ENCODE results near the gene MLLT10.

The MLLT10 gene

GRCh38 chr10:21721000-21721665, 187.1 kb downstream of the MLLT10 start:
- no peak for TF ChIP-seq CTCF (IDR thresholded peaks at IDR 0.05; ENCODE audit: control insufficient read depth, extremely low read depth, insufficient read depth)
- H3K4me3 ChIP-seq (ENCODE audit: low read depth, low read length), result no peak overlapping the region
- DNase-seq (ENCODE audit: low read depth), result no peak

- DNase-seq (ENCODE audit: low read depth), result no peak
- H3K4me3 ChIP-seq (ENCODE audit: low read depth, low read length), result no peak overlapping the region
- TF ChIP-seq CTCF (IDR thresholded peaks at IDR 0.05; ENCODE audit: control insufficient read depth, extremely low read depth, insufficient read depth), result no peak
Observed at GRCh38 chr10:21722209-21722608, 188.2 kb downstream of the MLLT10 start.

GRCh38 chr10:21724020-21724589, 190.1 kb downstream of the MLLT10 start:
- no peak for TF ChIP-seq CTCF (IDR thresholded peaks at IDR 0.05; ENCODE audit: control insufficient read depth, extremely low read depth, insufficient read depth)
- no peak for DNase-seq (ENCODE audit: low read depth)
- no peak overlapping the region for H3K4me3 ChIP-seq (ENCODE audit: low read depth, low read length)

DNA sequence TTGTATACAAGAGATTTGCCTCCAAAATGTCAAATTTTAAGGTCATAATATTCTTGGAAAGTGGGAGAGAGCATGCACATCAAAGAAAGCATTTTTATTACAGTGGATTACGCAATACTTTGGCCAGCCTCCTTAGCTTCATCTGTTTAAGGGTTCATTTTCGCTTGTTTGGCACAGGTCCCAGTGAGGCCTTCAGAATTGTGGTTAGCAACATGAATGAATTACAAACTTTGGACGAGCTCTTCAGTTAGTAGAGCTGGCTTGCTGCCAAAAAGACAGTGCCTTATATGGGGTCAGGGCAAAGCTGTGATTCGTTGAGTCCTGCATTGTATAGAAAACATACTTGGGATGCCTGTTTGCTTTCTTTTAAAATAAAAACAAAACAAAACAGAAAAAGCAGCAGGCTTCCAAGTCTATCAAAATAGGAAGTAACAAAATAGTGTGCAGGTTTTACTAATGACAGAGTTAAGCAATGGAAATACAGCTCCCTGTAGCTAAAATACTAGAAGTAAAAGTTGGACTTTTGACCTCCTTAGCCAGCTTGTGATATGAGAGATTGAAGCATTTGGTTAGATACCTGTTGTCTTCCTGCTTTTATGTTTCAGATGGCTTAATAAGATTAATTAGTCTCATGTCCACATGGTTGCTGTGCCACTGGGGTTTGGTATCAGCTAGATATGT, 190.8 kb downstream of the MLLT10 start:
- DNase-seq (ENCODE audit: low read depth), result peak; percentile 78
- H3K4me3 ChIP-seq (ENCODE audit: low read depth, low read length), result no peak overlapping the region
- no peak for TF ChIP-seq CTCF (IDR thresholded peaks at IDR 0.05; ENCODE audit: control insufficient read depth, extremely low read depth, insufficient read depth)

DNA sequence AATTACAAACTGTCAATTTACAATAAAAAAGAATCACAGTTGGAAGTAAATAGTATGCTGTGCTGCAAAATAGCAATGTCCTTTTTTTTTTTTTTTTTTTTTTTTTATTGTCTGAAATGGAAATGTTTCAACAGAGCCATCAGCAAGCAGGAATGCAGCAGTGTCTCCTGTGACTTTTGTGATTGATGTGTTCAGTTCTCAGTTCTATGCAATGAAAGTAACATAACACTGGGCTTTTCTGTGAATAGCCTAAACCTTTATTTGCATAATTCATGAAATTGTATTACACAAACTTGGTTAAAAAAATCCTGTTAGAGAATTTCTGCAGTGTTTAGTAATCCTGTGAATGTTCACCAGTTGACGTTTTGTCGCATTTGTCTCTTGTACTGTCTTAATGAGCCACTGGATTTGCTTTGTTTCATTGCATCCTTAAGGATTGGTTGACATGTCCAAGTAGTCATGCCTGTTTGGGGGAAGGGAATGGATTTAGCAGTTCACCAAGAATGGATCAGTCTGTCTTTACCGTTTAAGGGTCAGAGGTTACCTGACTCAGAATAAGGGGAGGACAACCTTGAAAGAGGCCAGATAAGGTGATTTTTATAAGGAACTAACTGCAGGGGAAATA, 192.7 kb downstream of the MLLT10 start:
- no peak for TF ChIP-seq CTCF (IDR thresholded peaks at IDR 0.05; ENCODE audit: control insufficient read depth, extremely low read depth, insufficient read depth)
- H3K4me3 ChIP-seq (ENCODE audit: low read depth, low read length), result no peak overlapping the region
- no peak for DNase-seq (ENCODE audit: low read depth)

DNA sequence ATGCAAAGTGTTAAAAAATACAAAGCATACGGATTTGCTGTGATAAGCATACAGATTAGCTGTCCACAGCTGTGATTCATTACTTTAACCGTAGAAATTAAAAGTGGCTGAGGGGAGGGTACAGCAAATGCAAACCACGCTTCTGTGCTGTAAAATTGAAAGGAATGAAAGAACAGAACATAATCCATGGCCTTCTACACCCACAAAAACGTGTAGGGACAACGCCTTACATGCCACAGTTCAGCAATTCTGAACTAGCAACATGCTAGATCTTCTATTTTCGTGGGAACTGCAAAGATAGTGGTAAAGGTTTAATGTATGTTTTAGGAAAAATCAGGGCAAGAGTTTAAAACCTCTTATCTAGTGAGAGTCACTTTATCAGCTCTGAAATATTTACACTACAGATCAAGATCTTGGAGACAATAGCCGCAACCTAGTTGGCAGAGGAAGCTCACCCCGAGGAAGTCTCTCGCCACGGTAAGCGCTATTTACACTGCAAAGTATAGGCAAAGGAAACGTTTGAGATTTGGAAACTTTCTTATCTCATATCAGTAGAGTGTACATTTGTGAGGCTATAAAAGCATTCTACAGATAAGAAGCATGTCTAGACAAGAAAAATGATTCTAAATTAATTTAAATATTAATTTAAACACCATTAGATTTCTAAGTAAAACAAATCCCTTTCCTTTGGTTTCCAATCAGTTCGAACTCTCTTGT, 193.6 kb downstream of the MLLT10 start:
- no peak for TF ChIP-seq CTCF (IDR thresholded peaks at IDR 0.05; ENCODE audit: control insufficient read depth, extremely low read depth, insufficient read depth)
- peak; percentile 84 for DNase-seq (ENCODE audit: low read depth)
- H3K4me3 ChIP-seq (ENCODE audit: low read depth, low read length), result no peak overlapping the region

Data from LNCaP clone FGC (cell line).